ENCODE data around the gene NRP2. TPM values are rescaled to one million over a fixed set of nuclear protein-coding genes. Genes with fewer than 3 reads are reported as not detected.
A peak's percentile ranks its signal among the peaks of the same experiment; 100 is the strongest.

The NRP2 gene
- total RNA-seq, 6 donors from 2014 or later = 61.4 to 99.4 (median 71.8) TPM

GRCh38 chr2:205752924-205753323, 70.6 kb downstream of the NRP2 start:
- H3K27me3 ChIP-seq = no peaks in the 10 kb centered on the region
- H3K36me3 ChIP-seq = peaks cover 4 to 32% (median 18%) of the 10 kb centered on the region in 4 donors
- H3K4me3 ChIP-seq = no peak overlapping the region
- WGBS, 2 donors = 92 to 94% methylated on average over 8 of the region's 8 CpGs
- H3K9me3 ChIP-seq = no peaks in the 10 kb centered on the region
- peak in 1 of 2 donors; percentile 12 for DNase-seq
- no peak overlapping the region for H3K27ac ChIP-seq
- H3K4me1 ChIP-seq = peaks cover 0 to 25% (median 19%) of the 10 kb centered on the region in 4 donors
- no peak for ATAC-seq (ENCODE audit: low FRiP score in 2 of 2)
- TF ChIP-seq POLR2A (IDR thresholded peaks at IDR 0.05) (no peak), POLR2AphosphoS5 (IDR thresholded peaks at IDR 0.05) (no peak), CTCF (IDR thresholded peaks at IDR 0.05) (no peak), EP300 (IDR thresholded peaks at IDR 0.05) (no peak)

- H3K27ac ChIP-seq = peak overlapping the region in 3 of 4 donors; percentile 46 to 64 (median 58)
- no peak for DNase-seq
- H3K27me3 ChIP-seq = no peaks in the 10 kb centered on the region
- peaks cover 4 to 31% (median 18%) of the 10 kb centered on the region in 4 donors for H3K36me3 ChIP-seq
- WGBS, 2 donors = 68 to 80% methylated on average over 6 of the region's 6 CpGs
- no peak overlapping the region for H3K4me3 ChIP-seq
- ATAC-seq (ENCODE audit: low FRiP score in 2 of 2) = no peak
- no peak for TF ChIP-seq CTCF (IDR thresholded peaks at IDR 0.05)
- no peak for TF ChIP-seq POLR2A (IDR thresholded peaks at IDR 0.05)
- TF ChIP-seq POLR2AphosphoS5 (IDR thresholded peaks at IDR 0.05) = no peak
- no peak for TF ChIP-seq EP300 (IDR thresholded peaks at IDR 0.05)
- peaks cover 6 to 25% (median 20%) of the 10 kb centered on the region in 4 donors for H3K4me1 ChIP-seq
- no peaks in the 10 kb centered on the region for H3K9me3 ChIP-seq
Observed at GRCh38 chr2:205754285-205754923, 72.1 kb downstream of the NRP2 start.

- Histone ChIP-seq H3K4me1 (peaks cover 6 to 25% (median 20%) of the 10 kb centered on the region in 4 donors), H3K9me3 (no peaks in the 10 kb centered on the region), H3K36me3 (peaks cover 4 to 25% (median 15%) of the 10 kb centered on the region in 4 donors), H3K4me3 (no peak overlapping the region), H3K27ac (peak overlapping the region; percentile 44 to 64 (median 52)), H3K27me3 (no peaks in the 10 kb centered on the region)
- ATAC-seq (ENCODE audit: low FRiP score in 2 of 2) = peak; percentile 46 to 65
- 68 to 72% methylated on average over 5 of the region's 5 CpGs for WGBS, 2 donors
- TF ChIP-seq EP300 (IDR thresholded peaks at IDR 0.05) = no peak
- no peak for TF ChIP-seq POLR2A (IDR thresholded peaks at IDR 0.05)
- TF ChIP-seq POLR2AphosphoS5 (IDR thresholded peaks at IDR 0.05) = no peak
- no peak for TF ChIP-seq CTCF (IDR thresholded peaks at IDR 0.05)
- DNase-seq = no peak
Observed at GRCh38 chr2:205754924-205755321, 72.6 kb downstream of the NRP2 start.

- TF ChIP-seq POLR2AphosphoS5 (IDR thresholded peaks at IDR 0.05) = peak in 1 of 2 donors; percentile 24
- no peak for TF ChIP-seq POLR2A (IDR thresholded peaks at IDR 0.05)
- 72 to 75% methylated on average over 3 of the region's 3 CpGs for WGBS, 2 donors
Observed at GRCh38 chr2:205755923-205756322, 73.6 kb downstream of the NRP2 start.

GRCh38 chr2:205757271-205757670, 75.0 kb downstream of the NRP2 start:
- Histone ChIP-seq H3K27me3 (no peaks in the 10 kb centered on the region), H3K9me3 (no peaks in the 10 kb centered on the region), H3K4me1 (peaks cover 6 to 25% (median 20%) of the 10 kb centered on the region in 4 donors), H3K27ac (no peak overlapping the region), H3K4me3 (no peak overlapping the region), H3K36me3 (peaks cover 4 to 25% (median 12%) of the 10 kb centered on the region in 4 donors)
- 96% methylated on average over 4 of the region's 4 CpGs for WGBS, 2 donors
- TF ChIP-seq POLR2AphosphoS5 (IDR thresholded peaks at IDR 0.05) (no peak), CTCF (IDR thresholded peaks at IDR 0.05) (no peak), POLR2A (IDR thresholded peaks at IDR 0.05) (no peak), EP300 (IDR thresholded peaks at IDR 0.05) (no peak)
- DNase-seq (no peak), ATAC-seq (ENCODE audit: low FRiP score in 2 of 2) (no peak)

More at GRCh38 chr2:205755923-205756322, 73.6 kb downstream of the NRP2 start:
- Histone ChIP-seq H3K4me3 (no peak overlapping the region), H3K27ac (peak overlapping the region; percentile 44 to 64 (median 52)), H3K27me3 (no peaks in the 10 kb centered on the region), H3K36me3 (peaks cover 4 to 25% (median 14%) of the 10 kb centered on the region in 4 donors), H3K4me1 (peaks cover 6 to 25% (median 20%) of the 10 kb centered on the region in 4 donors), H3K9me3 (no peaks in the 10 kb centered on the region)
- no peak for DNase-seq
- no peak for ATAC-seq (ENCODE audit: low FRiP score in 2 of 2)

All from upper lobe of left lung (tissue), 6 donors.